GM23338 (cell line): ENCODE measurements around the gene DGKB. TPM values are rescaled to one million over a fixed set of nuclear protein-coding genes. Genes with fewer than 3 reads are reported as not detected.

Source experiments
- ATAC-seq: fragments of 200-7000 bp; cut with Tn5 transposase; 3 replicates; pipeline ENCODE4 v1.9.1; 2020
- DNase-seq: peaks from one replicate; pipeline ENCODE4 v3.0.0-alpha.2; 2015; ENCODE audit warnings: low spot score
- H2AFZ ChIP-seq: fragments of 200-600 bp; sonication (generic); 2 replicates; pipeline ENCODE4 v1.8.0; 2016; ENCODE audit warnings: antibody characterized with exemption, mild to moderate bottlenecking, moderate library complexity
- H3F3A ChIP-seq: fragments of 200-600 bp; sonication (generic); replicated peaks from 2 replicates; pipeline ENCODE4 v1.8.0; 2017; ENCODE audit warnings: antibody characterized with exemption, mixed run types, low read depth
- H3K27ac ChIP-seq: fragments of 200-600 bp; sonication (generic); 2 replicates; pipeline ENCODE4 v1.6.1; 2016; ENCODE audit warnings: low read depth
- H3K27me3 ChIP-seq: fragments of 200-600 bp; sonication (generic); 2 replicates; pipeline ENCODE4 v1.8.0; 2016; ENCODE audit warnings: mild to moderate bottlenecking, mixed run types, moderate library complexity; ENCODE audit not compliant: insufficient read depth
- H3K36me3 ChIP-seq: fragments of 200-600 bp; sonication (generic); 2 replicates; pipeline ENCODE4 v1.8.0; 2016; ENCODE audit warnings: mild to moderate bottlenecking; ENCODE audit not compliant: insufficient read depth
- H3K4me1 ChIP-seq: fragments of 200-600 bp; sonication (generic); 2 replicates; pipeline ENCODE4 v1.8.0; 2016; ENCODE audit warnings: mild to moderate bottlenecking, moderate library complexity; ENCODE audit not compliant: insufficient read depth
- H3K4me2 ChIP-seq: fragments of 200-600 bp; sonication (generic); 2 replicates; pipeline ENCODE4 v1.7.1; 2017; ENCODE audit warnings: mixed run types
- H3K4me3 ChIP-seq: fragments of 200-600 bp; sonication (generic); 2 replicates; pipeline ENCODE4 v1.6.1; 2016; ENCODE audit warnings: mixed run types
- H3K79me2 ChIP-seq: fragments of 200-600 bp; sonication (generic); replicated peaks from 2 replicates; pipeline ENCODE4 v1.8.0; 2017; ENCODE audit warnings: mild to moderate bottlenecking; ENCODE audit not compliant: insufficient read depth
- H3K9me2 ChIP-seq: fragments of 200-600 bp; sonication (generic); 2 replicates; pipeline ENCODE4 v1.8.0; 2017; ENCODE audit not compliant: insufficient read depth
- H4K20me1 ChIP-seq: fragments of 200-600 bp; sonication (generic); replicated peaks from 2 replicates; pipeline ENCODE4 v1.8.0; 2017; ENCODE audit warnings: mild to moderate bottlenecking; ENCODE audit not compliant: insufficient read depth
- H3K27ac Mint-ChIP-seq: 2 replicates; pipeline ENCODE4 v1.8.0; 2020; ENCODE audit warnings: inconsistent platforms, mild to moderate bottlenecking, moderate library complexity, mixed read lengths
- H3K27me3 Mint-ChIP-seq: 3 replicates; pipeline ENCODE4 v1.8.0; 2022; ENCODE audit warnings: low read depth, mild to moderate bottlenecking, moderate library complexity, mixed read lengths, inconsistent platforms; ENCODE audit not compliant: insufficient read depth, poor library complexity
- H3K36me3 Mint-ChIP-seq: 3 replicates; pipeline ENCODE4 v1.8.0; 2021; ENCODE audit warnings: low read depth, mild to moderate bottlenecking, inconsistent platforms, moderate library complexity, mixed read lengths
- H3K4me1 Mint-ChIP-seq: 3 replicates; pipeline ENCODE4 v1.8.0; 2020; ENCODE audit warnings: mild to moderate bottlenecking, inconsistent platforms, mixed read lengths
- H3K4me3 Mint-ChIP-seq: 3 replicates; pipeline ENCODE4 v1.8.0; 2021; ENCODE audit warnings: moderate library complexity, mild to moderate bottlenecking, inconsistent platforms, mixed read lengths
- H3K9me3 Mint-ChIP-seq: 3 replicates; pipeline ENCODE4 v1.8.0; 2020; ENCODE audit warnings: moderate library complexity, mild to moderate bottlenecking, inconsistent platforms, mixed read lengths
- CREB1 ChIP-seq: fragments of 250-450 bp; sonication (Bioruptor Pico); IDR thresholded peaks from 2 replicates; pipeline ENCODE4 v1.5.0; 2020; ENCODE audit warnings: low read depth, mild to moderate bottlenecking, moderate library complexity
- EZH2 ChIP-seq: fragments of 200-600 bp; sonication (generic); IDR thresholded peaks from one replicate; pipeline ENCODE4 v1.8.0; 2017; ENCODE audit warnings: antibody characterized with exemption, mild to moderate bottlenecking, low read depth; ENCODE audit not compliant: unreplicated experiment
- EZH2phosphoT487 ChIP-seq: fragments of 200-600 bp; sonication (generic); IDR thresholded peaks from one replicate; pipeline ENCODE4 v1.8.1; 2018; ENCODE audit warnings: antibody characterized with exemption; ENCODE audit not compliant: unreplicated experiment
- JUNB ChIP-seq: IDR thresholded peaks from one replicate; pipeline ENCODE4 v1.6.1; 2016; ENCODE audit warnings: antibody characterized with exemption; ENCODE audit not compliant: unreplicated experiment
- NANOG ChIP-seq: IDR thresholded peaks from 2 replicates; pipeline ENCODE4 v1.6.1; 2016; ENCODE audit warnings: antibody characterized with exemption, borderline replicate concordance
- POLR2AphosphoS5 ChIP-seq: IDR thresholded peaks from 2 replicates; pipeline ENCODE4 v1.6.1; 2016; ENCODE audit warnings: antibody characterized with exemption, low read depth
- STAT1 ChIP-seq: IDR thresholded peaks from one replicate; pipeline ENCODE4 v1.6.1; 2016; ENCODE audit warnings: antibody characterized with exemption; ENCODE audit not compliant: unreplicated experiment
- ZNF331 ChIP-seq: fragments of 250-450 bp; sonication (Bioruptor Pico); IDR thresholded peaks from 2 replicates; pipeline ENCODE4 v1.5.0; 2020; ENCODE audit warnings: low read depth, mild to moderate bottlenecking, moderate library complexity
- polyA plus RNA-seq: library from polyadenylated mRNA; unstranded; fragments of >200 nt; fragmentation: Nextera tagmentation; extraction: Ambion mirVana; gene quantifications from 2 replicates; pipeline ENCODE4 v1.2.1, GENCODE V29; 2016
- total RNA-seq: library from RNA; depleted of rRNA; stranded (reverse); fragments of >200 nt; shearing (Covaris generic); gene quantifications from 2 replicates; pipeline ENCODE4 v1.2.3, GENCODE V29; 2014
- TF ChIP-seq, protein P1 (sequence below): IDR thresholded peaks from 2 replicates; pipeline ENCODE4 v1.6.1; 2016; ENCODE audit warnings: antibody characterized with exemption
- TF ChIP-seq, protein P2 (sequence below): fragments of 250-450 bp; sonication (Bioruptor Pico); IDR thresholded peaks from 2 replicates; pipeline ENCODE4 v1.5.0; 2020; ENCODE audit warnings: mild to moderate bottlenecking, moderate library complexity
- TF ChIP-seq, protein P3 (sequence below): IDR thresholded peaks from one replicate; pipeline ENCODE4 v1.6.1; 2018; ENCODE audit warnings: antibody characterized with exemption; ENCODE audit not compliant: unreplicated experiment

Gene DGKB
- total and polyA plus RNA-seq, 2 experiments from 2014 or later = 4.8 to 11.5 TPM

DNA sequence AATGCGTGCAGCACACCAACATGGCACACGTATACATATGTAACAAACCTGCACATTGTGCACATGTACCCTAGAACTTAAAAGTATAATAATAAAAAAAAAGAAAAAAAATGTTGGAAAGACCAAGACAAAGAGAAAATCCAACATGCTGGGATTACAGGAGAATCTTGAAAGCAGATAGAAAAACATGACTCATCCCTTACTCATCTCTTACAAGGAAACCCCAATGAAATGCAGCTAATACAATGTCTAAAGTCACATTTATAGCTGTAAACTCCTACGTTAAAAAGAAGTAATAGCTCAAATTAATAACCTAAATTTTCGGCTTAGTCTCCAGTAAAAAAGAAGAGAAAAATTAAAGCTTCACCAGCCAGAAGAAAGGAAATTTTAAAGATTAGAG is 47.5 kb upstream of the DGKB start:
- H2AFZ ChIP-seq = no peak overlapping the region
- no peaks in the 10 kb centered on the region for H3K79me2 ChIP-seq
- ATAC-seq (no peak), DNase-seq (no peak)
- peaks cover 17% of the 10 kb centered on the region for H3K4me1 Mint-ChIP-seq
- H4K20me1 ChIP-seq = no peaks in the 10 kb centered on the region
- no peaks in the 10 kb centered on the region for H3K36me3 Mint-ChIP-seq
- H3K27me3 Mint-ChIP-seq = no peaks in the 10 kb centered on the region
- H3F3A ChIP-seq = no peaks in the 10 kb centered on the region
- no peak overlapping the region for H3K4me2 ChIP-seq
- H3K4me3 ChIP-seq = no peak overlapping the region
- H3K9me2 ChIP-seq = no peaks in the 10 kb centered on the region
- H3K27ac Mint-ChIP-seq = no peak overlapping the region
- H3K4me1 ChIP-seq = peaks cover 10% of the 10 kb centered on the region; the same call in 1 of the 2 replicates
- no peak overlapping the region for H3K4me3 Mint-ChIP-seq
- H3K27me3 ChIP-seq = no peaks in the 10 kb centered on the region
- no peak overlapping the region for H3K27ac ChIP-seq
- H3K9me3 Mint-ChIP-seq = no peaks in the 10 kb centered on the region
- TF ChIP-seq EZH2 (no peak), NANOG (no peak), ZNF331 (CRISPR knock-in tag) (no peak), POLR2AphosphoS5 (no peak), JUNB (no peak)
- TF ChIP-seq, protein P1, sequence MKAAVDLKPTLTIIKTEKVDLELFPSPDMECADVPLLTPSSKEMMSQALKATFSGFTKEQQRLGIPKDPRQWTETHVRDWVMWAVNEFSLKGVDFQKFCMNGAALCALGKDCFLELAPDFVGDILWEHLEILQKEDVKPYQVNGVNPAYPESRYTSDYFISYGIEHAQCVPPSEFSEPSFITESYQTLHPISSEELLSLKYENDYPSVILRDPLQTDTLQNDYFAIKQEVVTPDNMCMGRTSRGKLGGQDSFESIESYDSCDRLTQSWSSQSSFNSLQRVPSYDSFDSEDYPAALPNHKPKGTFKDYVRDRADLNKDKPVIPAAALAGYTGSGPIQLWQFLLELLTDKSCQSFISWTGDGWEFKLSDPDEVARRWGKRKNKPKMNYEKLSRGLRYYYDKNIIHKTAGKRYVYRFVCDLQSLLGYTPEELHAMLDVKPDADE = no peak
- H3K36me3 ChIP-seq = no peaks in the 10 kb centered on the region

DNA sequence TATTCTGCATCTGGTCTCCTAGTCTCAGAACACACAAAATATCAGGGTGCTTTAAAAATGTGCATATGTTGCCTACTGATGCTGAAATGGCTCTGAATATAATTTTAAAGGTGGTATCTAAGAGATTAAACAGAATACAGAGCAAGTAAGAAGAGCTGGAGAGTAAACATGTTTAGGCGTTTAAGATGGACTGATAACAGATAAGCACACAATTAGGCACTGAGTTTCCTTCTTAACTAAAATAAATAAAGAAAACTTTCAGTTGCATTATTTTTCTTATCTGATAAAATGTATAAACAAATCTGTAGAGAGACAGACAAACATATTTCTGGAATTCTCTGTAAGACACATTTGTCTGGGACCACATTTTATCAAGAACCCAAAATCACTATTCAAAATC is 35.6 kb upstream of the DGKB start:
- H3K4me1 ChIP-seq = peaks cover 3% of the 10 kb centered on the region; the same call in 1 of the 2 replicates
- H3K9me3 Mint-ChIP-seq = no peaks in the 10 kb centered on the region
- TF ChIP-seq CREB1 (CRISPR knock-in tag) (no peak), EZH2phosphoT487 (no peak), STAT1 (no peak), NANOG (no peak)
- TF ChIP-seq, protein P2, sequence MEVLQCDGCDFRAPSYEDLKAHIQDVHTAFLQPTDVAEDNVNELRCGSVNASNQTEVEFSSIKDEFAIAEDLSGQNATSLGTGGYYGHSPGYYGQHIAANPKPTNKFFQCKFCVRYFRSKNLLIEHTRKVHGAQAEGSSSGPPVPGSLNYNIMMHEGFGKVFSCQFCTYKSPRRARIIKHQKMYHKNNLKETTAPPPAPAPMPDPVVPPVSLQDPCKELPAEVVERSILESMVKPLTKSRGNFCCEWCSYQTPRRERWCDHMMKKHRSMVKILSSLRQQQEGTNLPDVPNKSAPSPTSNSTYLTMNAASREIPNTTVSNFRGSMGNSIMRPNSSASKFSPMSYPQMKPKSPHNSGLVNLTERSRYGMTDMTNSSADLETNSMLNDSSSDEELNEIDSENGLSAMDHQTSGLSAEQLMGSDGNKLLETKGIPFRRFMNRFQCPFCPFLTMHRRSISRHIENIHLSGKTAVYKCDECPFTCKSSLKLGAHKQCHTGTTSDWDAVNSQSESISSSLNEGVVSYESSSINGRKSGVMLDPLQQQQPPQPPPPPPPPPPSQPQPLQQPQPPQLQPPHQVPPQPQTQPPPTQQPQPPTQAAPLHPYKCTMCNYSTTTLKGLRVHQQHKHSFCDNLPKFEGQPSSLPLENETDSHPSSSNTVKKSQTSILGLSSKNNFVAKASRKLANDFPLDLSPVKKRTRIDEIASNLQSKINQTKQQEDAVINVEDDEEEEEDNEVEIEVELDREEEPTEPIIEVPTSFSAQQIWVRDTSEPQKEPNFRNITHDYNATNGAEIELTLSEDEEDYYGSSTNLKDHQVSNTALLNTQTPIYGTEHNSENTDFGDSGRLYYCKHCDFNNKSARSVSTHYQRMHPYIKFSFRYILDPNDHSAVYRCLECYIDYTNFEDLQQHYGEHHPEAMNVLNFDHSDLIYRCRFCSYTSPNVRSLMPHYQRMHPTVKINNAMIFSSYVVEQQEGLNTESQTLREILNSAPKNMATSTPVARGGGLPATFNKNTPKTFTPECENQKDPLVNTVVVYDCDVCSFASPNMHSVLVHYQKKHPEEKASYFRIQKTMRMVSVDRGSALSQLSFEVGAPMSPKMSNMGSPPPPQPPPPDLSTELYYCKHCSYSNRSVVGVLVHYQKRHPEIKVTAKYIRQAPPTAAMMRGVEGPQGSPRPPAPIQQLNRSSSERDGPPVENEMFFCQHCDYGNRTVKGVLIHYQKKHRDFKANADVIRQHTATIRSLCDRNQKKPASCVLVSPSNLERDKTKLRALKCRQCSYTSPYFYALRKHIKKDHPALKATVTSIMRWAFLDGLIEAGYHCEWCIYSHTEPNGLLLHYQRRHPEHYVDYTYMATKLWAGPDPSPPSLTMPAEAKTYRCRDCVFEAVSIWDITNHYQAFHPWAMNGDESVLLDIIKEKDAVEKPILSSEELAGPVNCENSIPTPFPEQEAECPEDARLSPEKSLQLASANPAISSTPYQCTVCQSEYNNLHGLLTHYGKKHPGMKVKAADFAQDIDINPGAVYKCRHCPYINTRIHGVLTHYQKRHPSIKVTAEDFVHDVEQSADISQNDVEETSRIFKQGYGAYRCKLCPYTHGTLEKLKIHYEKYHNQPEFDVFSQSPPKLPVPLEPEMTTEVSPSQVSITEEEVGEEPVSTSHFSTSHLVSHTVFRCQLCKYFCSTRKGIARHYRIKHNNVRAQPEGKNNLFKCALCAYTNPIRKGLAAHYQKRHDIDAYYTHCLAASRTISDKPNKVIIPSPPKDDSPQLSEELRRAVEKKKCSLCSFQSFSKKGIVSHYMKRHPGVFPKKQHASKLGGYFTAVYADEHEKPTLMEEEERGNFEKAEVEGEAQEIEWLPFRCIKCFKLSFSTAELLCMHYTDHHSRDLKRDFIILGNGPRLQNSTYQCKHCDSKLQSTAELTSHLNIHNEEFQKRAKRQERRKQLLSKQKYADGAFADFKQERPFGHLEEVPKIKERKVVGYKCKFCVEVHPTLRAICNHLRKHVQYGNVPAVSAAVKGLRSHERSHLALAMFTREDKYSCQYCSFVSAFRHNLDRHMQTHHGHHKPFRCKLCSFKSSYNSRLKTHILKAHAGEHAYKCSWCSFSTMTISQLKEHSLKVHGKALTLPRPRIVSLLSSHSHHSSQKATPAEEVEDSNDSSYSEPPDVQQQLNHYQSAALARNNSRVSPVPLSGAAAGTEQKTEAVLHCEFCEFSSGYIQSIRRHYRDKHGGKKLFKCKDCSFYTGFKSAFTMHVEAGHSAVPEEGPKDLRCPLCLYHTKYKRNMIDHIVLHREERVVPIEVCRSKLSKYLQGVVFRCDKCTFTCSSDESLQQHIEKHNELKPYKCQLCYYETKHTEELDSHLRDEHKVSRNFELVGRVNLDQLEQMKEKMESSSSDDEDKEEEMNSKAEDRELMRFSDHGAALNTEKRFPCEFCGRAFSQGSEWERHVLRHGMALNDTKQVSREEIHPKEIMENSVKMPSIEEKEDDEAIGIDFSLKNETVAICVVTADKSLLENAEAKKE (CRISPR knock-in tag) = no peak
- TF ChIP-seq, protein P1 = no peak
- TF ChIP-seq, protein P3, sequence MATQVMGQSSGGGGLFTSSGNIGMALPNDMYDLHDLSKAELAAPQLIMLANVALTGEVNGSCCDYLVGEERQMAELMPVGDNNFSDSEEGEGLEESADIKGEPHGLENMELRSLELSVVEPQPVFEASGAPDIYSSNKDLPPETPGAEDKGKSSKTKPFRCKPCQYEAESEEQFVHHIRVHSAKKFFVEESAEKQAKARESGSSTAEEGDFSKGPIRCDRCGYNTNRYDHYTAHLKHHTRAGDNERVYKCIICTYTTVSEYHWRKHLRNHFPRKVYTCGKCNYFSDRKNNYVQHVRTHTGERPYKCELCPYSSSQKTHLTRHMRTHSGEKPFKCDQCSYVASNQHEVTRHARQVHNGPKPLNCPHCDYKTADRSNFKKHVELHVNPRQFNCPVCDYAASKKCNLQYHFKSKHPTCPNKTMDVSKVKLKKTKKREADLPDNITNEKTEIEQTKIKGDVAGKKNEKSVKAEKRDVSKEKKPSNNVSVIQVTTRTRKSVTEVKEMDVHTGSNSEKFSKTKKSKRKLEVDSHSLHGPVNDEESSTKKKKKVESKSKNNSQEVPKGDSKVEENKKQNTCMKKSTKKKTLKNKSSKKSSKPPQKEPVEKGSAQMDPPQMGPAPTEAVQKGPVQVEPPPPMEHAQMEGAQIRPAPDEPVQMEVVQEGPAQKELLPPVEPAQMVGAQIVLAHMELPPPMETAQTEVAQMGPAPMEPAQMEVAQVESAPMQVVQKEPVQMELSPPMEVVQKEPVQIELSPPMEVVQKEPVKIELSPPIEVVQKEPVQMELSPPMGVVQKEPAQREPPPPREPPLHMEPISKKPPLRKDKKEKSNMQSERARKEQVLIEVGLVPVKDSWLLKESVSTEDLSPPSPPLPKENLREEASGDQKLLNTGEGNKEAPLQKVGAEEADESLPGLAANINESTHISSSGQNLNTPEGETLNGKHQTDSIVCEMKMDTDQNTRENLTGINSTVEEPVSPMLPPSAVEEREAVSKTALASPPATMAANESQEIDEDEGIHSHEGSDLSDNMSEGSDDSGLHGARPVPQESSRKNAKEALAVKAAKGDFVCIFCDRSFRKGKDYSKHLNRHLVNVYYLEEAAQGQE = no peak

More for the DNA sequence above, 35.6 kb upstream of the DGKB start:
- Mint-ChIP-seq H3K36me3 (no peaks in the 10 kb centered on the region), H3K27ac (no peak overlapping the region), H3K4me1 (peaks cover 15% of the 10 kb centered on the region), H3K4me3 (no peak overlapping the region), H3K27me3 (no peaks in the 10 kb centered on the region)
- H3K4me3 ChIP-seq = no peak overlapping the region
- no peaks in the 10 kb centered on the region for H3K36me3 ChIP-seq
- H3K79me2 ChIP-seq = no peaks in the 10 kb centered on the region
- H2AFZ ChIP-seq = no peak overlapping the region
- no peak overlapping the region for H3K4me2 ChIP-seq
- ATAC-seq = no peak
- H4K20me1 ChIP-seq = no peaks in the 10 kb centered on the region
- H3F3A ChIP-seq = no peaks in the 10 kb centered on the region
- no peaks in the 10 kb centered on the region for H3K9me2 ChIP-seq
- no peak for DNase-seq
- no peaks in the 10 kb centered on the region for H3K27me3 ChIP-seq
- H3K27ac ChIP-seq = no peak overlapping the region
